ENCODE results near the gene ADAMTS3.
A peak's percentile ranks its signal among the peaks of the same experiment; 100 is the strongest.

GRCh38 chr4:72448231-72448630 lies 120.8 kb downstream of the ADAMTS3 start:
- TF ChIP-seq ISL1 (CRISPR knock-in tag; IDR thresholded peaks at IDR 0.05) (0 out of 2 replicates have a peak, but pooled peaks have one; percentile 14), GLIS3 (CRISPR knock-in tag; IDR thresholded peaks at IDR 0.05) (no peak), ZFP30 (CRISPR knock-in tag; IDR thresholded peaks at IDR 0.05) (no peak), SNAI2 (CRISPR knock-in tag; IDR thresholded peaks at IDR 0.05) (no peak), ESRRG (CRISPR knock-in tag; IDR thresholded peaks at IDR 0.05) (no peak), ZNF565 (CRISPR knock-in tag; conservative IDR thresholded peaks at IDR 0.05; ENCODE audit: low read depth) (no peak)
- TF ChIP-seq, protein P1, sequence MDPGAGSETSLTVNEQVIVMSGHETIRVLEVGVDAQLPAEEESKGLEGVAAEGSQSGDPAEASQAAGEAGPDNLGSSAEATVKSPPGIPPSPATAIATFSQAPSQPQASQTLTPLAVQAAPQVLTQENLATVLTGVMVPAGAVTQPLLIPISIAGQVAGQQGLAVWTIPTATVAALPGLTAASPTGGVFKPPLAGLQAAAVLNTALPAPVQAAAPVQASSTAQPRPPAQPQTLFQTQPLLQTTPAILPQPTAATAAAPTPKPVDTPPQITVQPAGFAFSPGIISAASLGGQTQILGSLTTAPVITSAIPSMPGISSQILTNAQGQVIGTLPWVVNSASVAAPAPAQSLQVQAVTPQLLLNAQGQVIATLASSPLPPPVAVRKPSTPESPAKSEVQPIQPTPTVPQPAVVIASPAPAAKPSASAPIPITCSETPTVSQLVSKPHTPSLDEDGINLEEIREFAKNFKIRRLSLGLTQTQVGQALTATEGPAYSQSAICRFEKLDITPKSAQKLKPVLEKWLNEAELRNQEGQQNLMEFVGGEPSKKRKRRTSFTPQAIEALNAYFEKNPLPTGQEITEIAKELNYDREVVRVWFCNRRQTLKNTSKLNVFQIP (CRISPR knock-in tag; IDR thresholded peaks at IDR 0.05; ENCODE audit: borderline replicate concordance, low read depth) = no peak
- TF ChIP-seq, protein P2, sequence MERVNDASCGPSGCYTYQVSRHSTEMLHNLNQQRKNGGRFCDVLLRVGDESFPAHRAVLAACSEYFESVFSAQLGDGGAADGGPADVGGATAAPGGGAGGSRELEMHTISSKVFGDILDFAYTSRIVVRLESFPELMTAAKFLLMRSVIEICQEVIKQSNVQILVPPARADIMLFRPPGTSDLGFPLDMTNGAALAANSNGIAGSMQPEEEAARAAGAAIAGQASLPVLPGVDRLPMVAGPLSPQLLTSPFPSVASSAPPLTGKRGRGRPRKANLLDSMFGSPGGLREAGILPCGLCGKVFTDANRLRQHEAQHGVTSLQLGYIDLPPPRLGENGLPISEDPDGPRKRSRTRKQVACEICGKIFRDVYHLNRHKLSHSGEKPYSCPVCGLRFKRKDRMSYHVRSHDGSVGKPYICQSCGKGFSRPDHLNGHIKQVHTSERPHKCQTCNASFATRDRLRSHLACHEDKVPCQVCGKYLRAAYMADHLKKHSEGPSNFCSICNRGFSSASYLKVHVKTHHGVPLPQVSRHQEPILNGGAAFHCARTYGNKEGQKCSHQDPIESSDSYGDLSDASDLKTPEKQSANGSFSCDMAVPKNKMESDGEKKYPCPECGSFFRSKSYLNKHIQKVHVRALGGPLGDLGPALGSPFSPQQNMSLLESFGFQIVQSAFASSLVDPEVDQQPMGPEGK (CRISPR knock-in tag; IDR thresholded peaks at IDR 0.05; ENCODE audit: borderline replicate concordance) = no peak

Measured in SK-N-SH treated with all-trans-retinoic acid at 6 μM for 48 hours (cell line).